Measurements from ENCODE around the gene CEP350.

GRCh38 chr1:180083164-180083563 lies 128.6 kb downstream of the CEP350 start:
- TF ChIP-seq EZH2 (IDR thresholded peaks at IDR 0.05; ENCODE audit: low read length, missing control alignments) (no peak), CTCF (conservative IDR thresholded peaks at IDR 0.05 in 1 of 2, IDR thresholded peaks at IDR 0.05 in 1 of 2; ENCODE audit: low read depth in 1 of 2, low read length in 2 of 2) (no peak)
